VCaP (cell line): ENCODE measurements around the gene OSTF1.

Experiments used
- H3K27ac ChIP-seq: fragments of 450-650 bp; 2 replicates; pipeline ENCODE4 v1.5.1; 2017
- CTCF ChIP-seq: fragments of 450-650 bp; conservative IDR thresholded peaks from 2 replicates; pipeline ENCODE4 v1.5.1; 2017; ENCODE audit warnings: mild to moderate bottlenecking, moderate library complexity

Gene OSTF1

GRCh38 chr9:75109210-75109839 is 21.0 kb downstream of the OSTF1 start:
- no peak for TF ChIP-seq CTCF
- H3K27ac ChIP-seq: no peak overlapping the region

GRCh38 chr9:75111019-75111622 is 22.8 kb downstream of the OSTF1 start:
- H3K27ac ChIP-seq: no peak overlapping the region
- TF ChIP-seq CTCF: no peak

GRCh38 chr9:75112789-75113188 is 24.5 kb downstream of the OSTF1 start:
- no peak for TF ChIP-seq CTCF
- no peak overlapping the region for H3K27ac ChIP-seq

- H3K27ac ChIP-seq: no peak overlapping the region
- no peak for TF ChIP-seq CTCF
Measured at GRCh38 chr9:75116306-75116705, 28.0 kb downstream of the OSTF1 start.

- H3K27ac ChIP-seq: no peak overlapping the region
- TF ChIP-seq CTCF: no peak
Measured at GRCh38 chr9:75117564-75117963, 29.2 kb downstream of the OSTF1 start.

- H3K27ac ChIP-seq: no peak overlapping the region
- no peak for TF ChIP-seq CTCF
Measured at GRCh38 chr9:75120686-75121085, 32.4 kb downstream of the OSTF1 start.

- no peak overlapping the region for H3K27ac ChIP-seq
- no peak for TF ChIP-seq CTCF
Measured at GRCh38 chr9:75121914-75122558, 33.7 kb downstream of the OSTF1 start.
